K562 (cell line): ENCODE measurements around the gene KLHL20. TPM values are rescaled to one million over a fixed set of nuclear protein-coding genes. Genes with fewer than 3 reads are reported as not detected.

Experiments used
- CCNT2 ChIP-seq: IDR thresholded peaks from 2 replicates; pipeline ENCODE4 v1.6.1; 2011; ENCODE audit warnings: borderline replicate concordance, low read depth, mild to moderate bottlenecking, moderate library complexity, mixed read lengths, low read length; ENCODE audit not compliant: insufficient read length; ENCODE audit errors: extremely low read depth
- CHCHD3 ChIP-seq: fragments of 250-450 bp; sonication (Bioruptor Pico); IDR thresholded peaks from 2 replicates; pipeline ENCODE4 v2.1.2; 2022; ENCODE audit warnings: mild to moderate bottlenecking
- DMBX1 ChIP-seq: fragments of 250-450 bp; sonication (Bioruptor Pico); IDR thresholded peaks from 2 replicates; pipeline ENCODE4 v1.8.0; 2022; ENCODE audit warnings: inconsistent platforms, mild to moderate bottlenecking, moderate library complexity, borderline replicate concordance
- ELF1 ChIP-seq: fragments of 200-800 bp; sonication (Bioruptor generic); IDR thresholded peaks from 2 replicates; pipeline ENCODE4 v1.6.1; 2016; ENCODE audit warnings: missing genetic modification characterization, missing compliant biosample characterization
- FOXO4 ChIP-seq: fragments of 450-650 bp; formaldehyde crosslinking; IDR thresholded peaks from 2 replicates; pipeline ENCODE4 v1.4.0; 2020; ENCODE audit warnings: mild to moderate bottlenecking, moderate library complexity
- GATAD2B ChIP-seq: fragments of 450-650 bp; IDR thresholded peaks from 2 replicates; pipeline ENCODE4 v1.6.1; 2017; ENCODE audit warnings: mild to moderate bottlenecking, borderline replicate concordance
- ILK ChIP-seq: fragments of 450-650 bp; IDR thresholded peaks from 2 replicates; pipeline ENCODE4 v1.6.1; 2016; ENCODE audit warnings: missing genetic modification characterization, low read depth, mild to moderate bottlenecking, missing compliant biosample characterization, moderate library complexity, borderline replicate concordance
- JUND ChIP-seq, 2 experiments: IDR thresholded peaks; 2 replicates in 1 of 2; 3 replicates in 1 of 2; pipeline ENCODE4 v1.6.1; 2011; ENCODE audit warnings: borderline replicate concordance in 2 of 2, low read depth in 2 of 2, low read length in 2 of 2, improper control_type of control experiment in 1 of 2, missing biosample characterization in 1 of 2, missing genetic modification characterization in 1 of 2, missing genetic modification reagents in 1 of 2
- L3MBTL2 ChIP-seq: fragments of 450-650 bp; IDR thresholded peaks from 2 replicates; pipeline ENCODE4 v1.6.1; 2016; ENCODE audit warnings: mild to moderate bottlenecking, moderate library complexity
- MEIS2 ChIP-seq: fragments of 450-650 bp; IDR thresholded peaks from 2 replicates; pipeline ENCODE4 v1.6.1; 2014; ENCODE audit warnings: mild to moderate bottlenecking; ENCODE audit not compliant: partially characterized antibody
- NR4A1 ChIP-seq, 2 experiments: fragments of 250-450 bp in 1 of 2; fragments of 450-650 bp in 1 of 2; sonication (Bioruptor Pico) in 1 of 2; IDR thresholded peaks; 2 replicates each; pipeline versions ENCODE4 v1.4.0 to v1.6.1; 2016 to 2020; ENCODE audit warnings: mild to moderate bottlenecking in 2 of 2, missing compliant biosample characterization in 1 of 2, missing genetic modification characterization in 1 of 2, moderate library complexity in 1 of 2
- PRPF4 ChIP-seq: fragments of 200-400 bp; formaldehyde crosslinking; IDR thresholded peaks from one replicate; pipeline ENCODE4 v1.6.1; 2017; ENCODE audit warnings: low read length, low read depth, mild to moderate bottlenecking; ENCODE audit not compliant: insufficient read depth, poor library complexity, severe bottlenecking
- TCFL5 ChIP-seq: fragments of 250-450 bp; sonication (Bioruptor Pico); conservative IDR thresholded peaks from 2 replicates; pipeline ENCODE4 v1.6.1; 2021; ENCODE audit warnings: mild to moderate bottlenecking, moderate library complexity, matching md5 sums
- XRCC5 ChIP-seq: fragments of 200-400 bp; formaldehyde crosslinking; IDR thresholded peaks from 2 replicates; pipeline ENCODE4 v1.6.1; 2017; ENCODE audit warnings: low read depth, mild to moderate bottlenecking, low read length
- YBX1 ChIP-seq: fragments of 450-650 bp; IDR thresholded peaks from 2 replicates; pipeline ENCODE4 v1.7.1; 2016; ENCODE audit warnings: mild to moderate bottlenecking
- ZBTB17 ChIP-seq: fragments of 450-650 bp; formaldehyde crosslinking; IDR thresholded peaks from 2 replicates; pipeline ENCODE4 v1.4.0; 2020; ENCODE audit warnings: mild to moderate bottlenecking
- ZNF696 ChIP-seq: fragments of 250-450 bp; sonication (Bioruptor Pico); conservative IDR thresholded peaks from 2 replicates; pipeline ENCODE4 v1.4.0; 2020; ENCODE audit warnings: mild to moderate bottlenecking, moderate library complexity
- polyA plus RNA-seq, 8 experiments: library from polyadenylated mRNA; depleted of rRNA in 4 of 8; stranded (reverse) in 5 of 8; unstranded in 3 of 8; fragments of >200 nt; fragmentation: Nextera tagmentation in 2 of 8; fragmentation: Illumina TruSeq in 1 of 8; extraction: Ambion mirVana in 2 of 8; extraction: Trizol in 1 of 8; gene quantifications; 2 replicates each; pipeline versions ENCODE4 v1.2.1 to v1.2.3, GENCODE V29; 2011 to 2014; ENCODE audit warnings: inconsistent platforms in 1 of 8, missing spikeins in 1 of 8
- total RNA-seq, 7 experiments: library from RNA; depleted of rRNA in 6 of 7; stranded (reverse); fragments of >200 nt in 6 of 7; fragmentation: Illumina TruSeq in 2 of 7; extraction: Trizol in 2 of 7; gene quantifications; 2 replicates each; pipeline versions ENCODE4 v1.2.1 to v1.2.3, GENCODE V29; 2011 to 2021; ENCODE audit warnings: low replicate concordance in 1 of 7
- TF ChIP-seq, protein P1 (sequence below): sonication (generic); formaldehyde crosslinking; IDR thresholded peaks from 2 replicates; pipeline ENCODE4 v1.9.0; 2022; ENCODE audit warnings: mild to moderate bottlenecking, missing genetic modification reagents
- TF ChIP-seq, protein P2 (sequence below): fragments of 250-450 bp; sonication (Bioruptor Pico); IDR thresholded peaks from 2 replicates; pipeline ENCODE4 v1.8.0; 2021; ENCODE audit warnings: mild to moderate bottlenecking, moderate library complexity

KLHL20 gene
- total and polyA plus RNA-seq, 9 of the 15 experiments (the other 6 are each of a cell fraction or from before 2014, with no cell fraction given), result 8.9 to 23.2 (median 16.8) TPM

DNA sequence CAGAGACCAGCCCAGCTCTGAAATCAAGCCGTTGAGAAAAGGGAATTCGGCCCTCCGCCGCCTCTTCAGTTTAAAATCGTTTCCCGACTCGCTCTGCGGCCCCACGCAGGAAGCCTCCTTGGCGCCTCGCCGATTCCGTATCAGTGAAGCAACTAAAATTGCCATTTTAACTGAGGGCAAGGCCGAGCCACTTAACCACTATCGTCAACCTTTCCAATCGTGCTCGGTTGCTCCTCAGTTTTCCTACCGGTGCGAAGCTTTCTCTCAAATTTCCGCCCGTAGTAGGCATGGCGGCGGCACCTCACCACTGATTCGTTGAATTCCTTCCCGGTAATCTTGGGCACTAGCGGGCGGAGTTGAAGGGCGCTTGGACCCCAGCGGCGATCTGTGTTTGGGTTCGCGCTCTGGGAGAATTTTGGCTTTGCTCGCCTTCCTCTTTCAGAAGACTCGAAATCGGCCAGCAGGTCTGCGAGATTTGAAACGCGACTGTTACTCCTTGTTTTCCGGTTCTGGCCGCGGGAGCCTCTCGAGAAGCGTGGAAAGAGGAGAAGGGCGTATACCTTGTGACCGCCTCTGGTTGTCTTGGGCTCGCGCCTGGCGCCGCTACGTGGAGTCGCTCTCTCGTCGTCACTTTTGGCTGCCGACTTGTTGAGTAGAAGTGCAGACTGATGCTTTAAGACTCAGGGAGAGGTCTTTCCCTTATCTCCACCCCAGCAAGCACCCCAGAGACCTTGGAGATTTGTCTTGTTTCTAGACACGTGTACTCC, 109.7 kb downstream of the KLHL20 start, which contains the start of the genes CENPL and DARS2 (continued):
- no peak for TF ChIP-seq CHCHD3 (CRISPR knock-in tag)
- TF ChIP-seq MEIS2, result peak; percentile 87
- no peak for TF ChIP-seq DMBX1 (CRISPR knock-in tag)
- TF ChIP-seq ELF1 (tag), result peak; percentile 99
- TF ChIP-seq NR4A1 (CRISPR knock-in tag; IDR thresholded peaks at IDR 0.05), result no peak
- no peak for TF ChIP-seq NR4A1 (tag; IDR thresholded peaks at IDR 0.05)
- TF ChIP-seq PRPF4, result no peak
- 0 out of 2 replicates have a peak, but pooled peaks have one; percentile 8 for TF ChIP-seq GATAD2B
- no peak for TF ChIP-seq ZNF696 (CRISPR knock-in tag)
- peak; percentile 72; the same call in 1 of the 2 replicates for TF ChIP-seq XRCC5
- peak; percentile 91 for TF ChIP-seq ZBTB17 (CRISPR knock-in tag)
- peak; percentile 59; the same call in 1 of the 2 replicates for TF ChIP-seq JUND (IDR thresholded peaks at IDR 0.05; ENCODE audit: borderline replicate concordance, low read depth, low read length)
- peak; percentile 50; the same call in 2 of the 3 replicates for TF ChIP-seq JUND (tag; IDR thresholded peaks at IDR 0.05; ENCODE audit: borderline replicate concordance, low read depth, low read length)
- TF ChIP-seq TCFL5 (CRISPR knock-in tag), result no peak
- TF ChIP-seq, protein P1, sequence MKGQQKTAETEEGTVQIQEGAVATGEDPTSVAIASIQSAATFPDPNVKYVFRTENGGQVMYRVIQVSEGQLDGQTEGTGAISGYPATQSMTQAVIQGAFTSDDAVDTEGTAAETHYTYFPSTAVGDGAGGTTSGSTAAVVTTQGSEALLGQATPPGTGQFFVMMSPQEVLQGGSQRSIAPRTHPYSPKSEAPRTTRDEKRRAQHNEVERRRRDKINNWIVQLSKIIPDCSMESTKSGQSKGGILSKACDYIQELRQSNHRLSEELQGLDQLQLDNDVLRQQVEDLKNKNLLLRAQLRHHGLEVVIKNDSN (CRISPR knock-in tag), result peak; percentile 41; the same call in 1 of the 2 replicates
- peak; percentile 87 for TF ChIP-seq L3MBTL2
- TF ChIP-seq, protein P2, sequence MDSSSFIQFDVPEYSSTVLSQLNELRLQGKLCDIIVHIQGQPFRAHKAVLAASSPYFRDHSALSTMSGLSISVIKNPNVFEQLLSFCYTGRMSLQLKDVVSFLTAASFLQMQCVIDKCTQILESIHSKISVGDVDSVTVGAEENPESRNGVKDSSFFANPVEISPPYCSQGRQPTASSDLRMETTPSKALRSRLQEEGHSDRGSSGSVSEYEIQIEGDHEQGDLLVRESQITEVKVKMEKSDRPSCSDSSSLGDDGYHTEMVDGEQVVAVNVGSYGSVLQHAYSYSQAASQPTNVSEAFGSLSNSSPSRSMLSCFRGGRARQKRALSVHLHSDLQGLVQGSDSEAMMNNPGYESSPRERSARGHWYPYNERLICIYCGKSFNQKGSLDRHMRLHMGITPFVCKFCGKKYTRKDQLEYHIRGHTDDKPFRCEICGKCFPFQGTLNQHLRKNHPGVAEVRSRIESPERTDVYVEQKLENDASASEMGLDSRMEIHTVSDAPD, result no peak
- peak; percentile 9 for TF ChIP-seq CCNT2
- no peak for TF ChIP-seq ILK (tag)
- TF ChIP-seq YBX1, result no peak
- no peak for TF ChIP-seq FOXO4 (CRISPR knock-in tag)
